Psoas muscle (tissue), 8 donors: ENCODE data around the gene STOML1. TPM values are rescaled to one million over a fixed set of nuclear protein-coding genes. Genes with fewer than 3 reads are reported as not detected.

Experiments used
- ATAC-seq, 4 donors: fragments of 200-7000 bp; cut with Tn5 transposase; one replicate each; pipeline ENCODE4 v1.9.1; 2020; ENCODE audit warnings: moderate library complexity in 3 of 4, mild to moderate bottlenecking in 2 of 4
- DNase-seq, 2 donors: peaks; one replicate each; pipeline ENCODE4 v3.0.0-alpha.2; 2020
- H3K27ac ChIP-seq: fragments of 200-600 bp; one replicate; pipeline ENCODE4 v1.8.0; 2022
- H3K27me3 ChIP-seq, 3 donors: fragments of 200-600 bp in 1 of 3; one replicate each; pipeline versions ENCODE4 v1.6.1 to v1.8.0; 2013 to 2022; ENCODE audit warnings: low read length in 2 of 3, mild to moderate bottlenecking in 2 of 3, moderate library complexity in 1 of 3; ENCODE audit not compliant: insufficient read depth in 3 of 3
- H3K36me3 ChIP-seq, 2 donors: fragments of 200-600 bp in 1 of 2; one replicate each; pipeline versions ENCODE4 v1.6.1 to v1.8.0; 2013 to 2022; ENCODE audit warnings: low read depth in 1 of 2, mild to moderate bottlenecking in 1 of 2, moderate library complexity in 1 of 2; ENCODE audit not compliant: insufficient read depth in 1 of 2
- H3K4me1 ChIP-seq: fragments of 200-600 bp; one replicate; pipeline ENCODE4 v1.8.0; 2022
- H3K4me3 ChIP-seq: fragments of 200-600 bp; one replicate; pipeline ENCODE4 v1.8.0; 2022; ENCODE audit warnings: mild to moderate bottlenecking
- H3K9me3 ChIP-seq: fragments of 200-600 bp; one replicate; pipeline ENCODE4 v1.8.0; 2022
- WGBS, 3 donors: extraction: QIAGEN DNeasy Blood & Tissue Kit; methylation state at CpG; one replicate each; pipeline versions ENCODE4 v1.1.6 to v1.1.7; 2013; 5-methylcytosine and 5-hydroxymethylcytosine counted together
- intact Hi-C, 2 donors: fragments of 100-400 bp; cut with DNase I; formaldehyde crosslinking; loops; one replicate each; pipeline versions ENCODE4 v1.11.0 to v1.14.2; 2022
- polyA plus RNA-seq, 3 donors: library from polyadenylated mRNA; stranded (reverse); fragments of 200-250 nt; gene quantifications; one replicate each; pipeline ENCODE4 v1.2.3, GENCODE V29; 2013
- total RNA-seq, 4 donors: library from RNA; stranded (reverse); fragmentation: NEBNext Ultra II Directional in 2 of 4; extraction: Animal tissue kit (Norgen Biotek cat#: 25700) in 2 of 4; gene quantifications; one replicate each; pipeline versions ENCODE4 v1.2.1 to v1.2.4, GENCODE V29; 2021 to 2023
- TF ChIP-seq, protein P1 (sequence below): fragments of 200-600 bp; IDR thresholded peaks from one replicate; pipeline ENCODE4 v1.8.0; 2022; ENCODE audit warnings: antibody characterized with exemption
- donor health status: healthy with polysubstance abuse.
- donor health status: DM: no; HTN: no; CAD: no; lungs with moderate emphysema.
- donor health status: Bipolar disorder and iron deficiency.
- donor health status: healthy.
- donor health status: DM: yes; HTN: yes; CAD: no.
- donor health status: DM: no; HTN: no; CAD: no.
- donor health status: DM: no; HTN: no; CAD: no.
- donor health status: DM: yes; HTN: yes; CAD: no.

Gene STOML1
- total and polyA plus RNA-seq, 7 donors = 18.3 to 34.4 (median 24.4) TPM

DNA sequence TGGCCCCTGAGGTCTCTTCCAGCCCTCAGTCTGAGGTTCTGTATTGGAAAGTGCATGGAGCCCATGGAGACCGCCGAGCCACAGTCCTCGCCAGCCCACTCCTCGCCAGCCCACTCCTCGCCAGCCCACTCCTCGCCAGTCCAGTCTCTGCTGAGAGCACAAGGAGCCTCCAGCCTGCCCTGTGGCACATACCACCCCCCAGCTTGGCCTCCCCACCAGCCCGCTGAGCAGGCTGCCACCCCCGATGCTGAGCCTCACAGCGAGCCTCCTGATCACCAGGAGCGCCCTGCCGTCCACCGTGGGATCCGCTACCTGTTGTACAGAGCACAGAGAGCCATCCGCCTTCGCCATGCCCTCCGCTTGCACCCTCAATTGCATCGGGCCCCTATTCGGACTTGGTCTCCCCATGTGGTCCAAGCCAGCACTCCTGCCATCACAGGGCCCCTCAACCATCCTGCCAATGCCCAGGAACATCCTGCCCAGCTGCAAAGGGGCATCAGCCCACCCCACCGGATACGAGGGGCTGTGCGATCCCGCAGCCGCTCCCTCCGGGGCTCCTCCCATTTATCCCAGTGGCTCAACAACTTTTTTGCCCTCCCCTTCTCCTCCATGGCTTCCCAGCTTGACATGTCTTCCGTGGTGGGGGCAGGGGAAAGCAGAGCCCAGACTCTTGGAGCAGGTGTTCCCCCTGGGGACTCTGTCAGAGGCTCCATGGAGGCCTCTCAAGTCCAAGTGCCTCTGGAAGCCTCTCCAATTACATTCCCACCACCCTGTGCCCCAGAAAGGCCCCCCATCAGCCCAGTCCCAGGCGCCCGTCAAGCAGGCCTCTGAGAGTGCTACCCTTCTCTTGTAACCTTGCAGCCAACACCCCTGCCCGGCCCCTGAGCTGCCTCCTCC, 43.3 kb upstream of the STOML1 start:
- TF ChIP-seq, protein P1, sequence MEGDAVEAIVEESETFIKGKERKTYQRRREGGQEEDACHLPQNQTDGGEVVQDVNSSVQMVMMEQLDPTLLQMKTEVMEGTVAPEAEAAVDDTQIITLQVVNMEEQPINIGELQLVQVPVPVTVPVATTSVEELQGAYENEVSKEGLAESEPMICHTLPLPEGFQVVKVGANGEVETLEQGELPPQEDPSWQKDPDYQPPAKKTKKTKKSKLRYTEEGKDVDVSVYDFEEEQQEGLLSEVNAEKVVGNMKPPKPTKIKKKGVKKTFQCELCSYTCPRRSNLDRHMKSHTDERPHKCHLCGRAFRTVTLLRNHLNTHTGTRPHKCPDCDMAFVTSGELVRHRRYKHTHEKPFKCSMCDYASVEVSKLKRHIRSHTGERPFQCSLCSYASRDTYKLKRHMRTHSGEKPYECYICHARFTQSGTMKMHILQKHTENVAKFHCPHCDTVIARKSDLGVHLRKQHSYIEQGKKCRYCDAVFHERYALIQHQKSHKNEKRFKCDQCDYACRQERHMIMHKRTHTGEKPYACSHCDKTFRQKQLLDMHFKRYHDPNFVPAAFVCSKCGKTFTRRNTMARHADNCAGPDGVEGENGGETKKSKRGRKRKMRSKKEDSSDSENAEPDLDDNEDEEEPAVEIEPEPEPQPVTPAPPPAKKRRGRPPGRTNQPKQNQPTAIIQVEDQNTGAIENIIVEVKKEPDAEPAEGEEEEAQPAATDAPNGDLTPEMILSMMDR = no peak
- 88 to 89% (median 89%) methylated on average over 28 of the region's 28 CpGs for WGBS, 3 donors
- no peaks in the 10 kb centered on the region for H3K27me3 ChIP-seq
- H3K27ac ChIP-seq = no peak overlapping the region
- H3K4me1 ChIP-seq = no peaks in the 10 kb centered on the region
- no peak for DNase-seq
- no peak for ATAC-seq
- no peaks in the 10 kb centered on the region for H3K9me3 ChIP-seq
- intact Hi-C loops = loop anchor here (2.0 to 5.0 kb wide), 2 partner anchors 63 to 68 kb away; no protein-coding TSS in a partner anchor
- peaks cover 3 to 54% of the 10 kb centered on the region in 2 donors for H3K36me3 ChIP-seq
- no peak overlapping the region for H3K4me3 ChIP-seq

DNA sequence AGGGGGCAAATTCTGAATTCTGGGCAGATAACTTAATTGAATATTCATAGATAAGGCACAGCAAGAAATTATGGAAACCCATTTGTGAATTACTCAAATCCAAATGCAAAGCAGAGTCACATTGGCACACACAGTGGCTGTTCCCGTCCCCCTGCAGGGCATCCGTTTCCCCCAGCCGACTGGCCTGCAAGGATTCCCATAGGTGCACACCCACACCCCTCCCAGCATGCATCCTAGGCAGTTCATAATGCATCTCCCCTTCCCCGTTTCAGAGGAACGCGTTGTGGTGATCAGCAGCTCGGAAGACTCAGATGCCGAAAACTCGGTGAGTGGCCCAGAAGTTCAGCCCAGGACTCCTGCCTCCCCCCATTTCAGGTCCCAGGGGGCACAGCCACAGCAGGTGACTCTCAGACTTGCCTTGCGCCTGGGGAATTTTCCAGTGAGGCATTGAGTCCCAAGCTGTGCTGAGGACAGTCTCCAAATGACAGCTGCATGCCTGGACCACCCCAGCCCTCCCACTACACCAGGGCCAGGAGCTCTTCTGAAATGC, 42.2 kb upstream of the STOML1 start:
- Histone ChIP-seq H3K27me3 (no peaks in the 10 kb centered on the region), H3K4me3 (no peak overlapping the region), H3K4me1 (no peaks in the 10 kb centered on the region), H3K9me3 (no peaks in the 10 kb centered on the region), H3K36me3 (peaks cover 3 to 56% of the 10 kb centered on the region in 2 donors), H3K27ac (no peak overlapping the region)
- DNase-seq = no peak
- intact Hi-C loops = no loop called here
- no peak for ATAC-seq
- TF ChIP-seq, protein P1 = no peak
- 78 to 83% (median 81%) methylated on average over 10 of the region's 10 CpGs for WGBS, 3 donors

DNA sequence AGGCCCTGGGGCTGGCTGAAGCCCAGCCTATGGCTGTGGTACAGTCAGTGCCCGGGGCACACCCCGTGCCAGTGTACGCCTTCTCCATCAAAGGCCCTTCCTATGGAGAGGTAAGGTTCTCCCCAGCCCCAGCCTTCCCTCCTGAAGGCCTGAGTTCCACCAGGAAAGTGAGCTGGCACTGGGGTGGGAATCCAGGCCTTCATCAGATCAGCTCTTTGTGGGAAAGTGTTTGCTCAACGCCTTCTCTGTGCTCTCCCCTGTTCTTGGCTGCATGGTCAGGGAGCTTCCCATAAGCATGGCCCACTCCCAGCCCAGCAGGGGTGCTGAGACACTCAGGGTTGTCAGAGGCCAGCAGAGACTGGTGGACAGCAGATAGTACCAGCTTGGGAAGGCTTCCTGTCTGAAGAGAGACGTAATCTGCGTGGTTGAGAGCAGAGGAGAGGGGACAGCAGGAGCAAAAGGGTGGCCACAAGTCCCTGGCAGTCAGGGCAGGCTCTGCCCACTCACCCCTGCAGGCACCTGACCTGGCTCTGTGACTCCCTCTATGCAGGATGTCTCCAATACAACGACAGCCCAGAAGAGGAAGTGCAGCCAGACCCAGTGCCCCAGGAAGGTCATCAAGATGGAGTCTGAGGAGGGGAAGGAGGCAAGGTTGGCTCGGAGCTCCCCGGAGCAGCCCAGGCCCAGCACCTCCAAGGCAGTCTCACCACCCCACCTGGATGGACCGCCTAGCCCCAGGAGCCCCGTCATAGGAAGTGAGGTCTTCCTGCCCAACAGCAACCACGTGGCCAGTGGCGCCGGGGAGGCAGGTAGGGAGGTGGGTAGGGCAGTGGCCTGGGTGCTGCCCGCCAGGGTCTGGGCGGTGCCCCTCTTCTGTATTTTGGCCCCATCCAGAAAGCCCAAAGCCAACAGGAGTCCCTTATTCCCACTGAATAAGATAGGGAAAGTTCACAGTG, 40.8 kb upstream of the STOML1 start:
- H3K4me1 ChIP-seq = no peaks in the 10 kb centered on the region
- H3K27ac ChIP-seq = no peak overlapping the region
- TF ChIP-seq, protein P1 = no peak
- intact Hi-C loops = no loop called here
- peaks cover 3 to 60% of the 10 kb centered on the region in 2 donors for H3K36me3 ChIP-seq
- WGBS, 3 donors = 82% methylated on average over 16 of the region's 16 CpGs
- H3K27me3 ChIP-seq = no peaks in the 10 kb centered on the region
- ATAC-seq (no peak), DNase-seq (no peak)
- H3K4me3 ChIP-seq = no peak overlapping the region
- no peaks in the 10 kb centered on the region for H3K9me3 ChIP-seq

DNA sequence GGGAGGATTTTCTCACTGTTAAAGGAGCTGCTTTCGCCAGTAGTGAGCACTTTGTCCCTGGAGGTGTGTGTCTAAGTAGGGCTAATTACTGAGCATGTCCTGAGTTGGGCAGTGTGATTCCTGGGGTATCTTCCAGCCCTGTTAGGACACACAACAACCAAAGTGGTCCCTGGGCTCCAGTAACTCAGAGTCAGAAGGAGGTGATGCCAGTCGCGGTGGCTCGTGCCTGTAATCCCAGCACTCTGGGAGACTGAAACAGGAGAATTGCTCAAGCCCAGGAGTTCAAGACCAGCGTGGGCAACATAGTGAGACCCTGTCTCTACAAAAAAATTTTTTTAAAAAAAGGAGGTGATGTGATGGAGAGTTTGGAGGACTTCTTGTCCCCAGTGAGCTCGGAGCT, 40.0 kb upstream of the STOML1 start:
- Histone ChIP-seq H3K4me3 (no peak overlapping the region), H3K9me3 (no peaks in the 10 kb centered on the region), H3K27ac (no peak overlapping the region), H3K27me3 (no peaks in the 10 kb centered on the region), H3K36me3 (peaks cover 3 to 64% of the 10 kb centered on the region in 2 donors), H3K4me1 (no peaks in the 10 kb centered on the region)
- intact Hi-C loops = no loop called here
- DNase-seq (no peak), ATAC-seq (no peak)
- 91 to 97% (median 96%) methylated on average over 6 of the region's 6 CpGs for WGBS, 3 donors
- TF ChIP-seq, protein P1 = no peak
